GM18526 (cell line): ENCODE data around the gene OR4F6.

Experiments used
- POLR2A ChIP-seq: IDR thresholded peaks from 3 replicates; pipeline ENCODE4 v1.6.1; 2011; ENCODE audit not compliant: insufficient read length; ENCODE audit errors: extremely low read depth

The OR4F6 gene

GRCh38 chr15:101803209-101803608 lies at the start of gene OR4F6:
Gene OR4F6, plus strand, starts transcription at chr15:101803509. Its CDS starts 2,211 bp downstream, at chr15:101805720.
- TF ChIP-seq POLR2A: no peak

- TF ChIP-seq POLR2A: no peak
These were observed 37.4 kb upstream of the OR4F6 start for GRCh38 chr15:101765772-101766456.

- no peak for TF ChIP-seq POLR2A
These were observed 30.4 kb upstream of the OR4F6 start for GRCh38 chr15:101772921-101773320.

- no peak for TF ChIP-seq POLR2A
These were observed 29.7 kb upstream of the OR4F6 start for GRCh38 chr15:101773496-101774100.

GRCh38 chr15:101775136-101775535 lies 28.2 kb upstream of the OR4F6 start:
- no peak for TF ChIP-seq POLR2A

- no peak for TF ChIP-seq POLR2A
These were observed 21.4 kb upstream of the OR4F6 start for GRCh38 chr15:101781928-101782327.

GRCh38 chr15:101784644-101785043 lies 18.7 kb upstream of the OR4F6 start:
- TF ChIP-seq POLR2A: no peak

- no peak for TF ChIP-seq POLR2A
These were observed 7.9 kb upstream of the OR4F6 start for GRCh38 chr15:101795455-101795854.

GRCh38 chr15:101799665-101800064 lies 3.6 kb upstream of the OR4F6 start:
- no peak for TF ChIP-seq POLR2A

GRCh38 chr15:101801048-101801447 lies 2.3 kb upstream of the OR4F6 start:
- TF ChIP-seq POLR2A: no peak

GRCh38 chr15:101803676-101804075 lies 367 bp downstream of the OR4F6 start:
- no peak for TF ChIP-seq POLR2A

- TF ChIP-seq POLR2A: no peak
These were observed 1.1 kb downstream of the OR4F6 start for GRCh38 chr15:101804375-101804774.

- no peak for TF ChIP-seq POLR2A
These were observed 1.6 kb downstream of the OR4F6 start for GRCh38 chr15:101804941-101805340.

GRCh38 chr15:101805605-101806345 lies 2.5 kb downstream of the OR4F6 start:
- TF ChIP-seq POLR2A: no peak

- no peak for TF ChIP-seq POLR2A
These were observed 4.1 kb downstream of the OR4F6 start for GRCh38 chr15:101807345-101807945.

GRCh38 chr15:101808201-101808600 lies 4.9 kb downstream of the OR4F6 start:
- TF ChIP-seq POLR2A: no peak
